Fibroblast of the conjunctiva (primary cell): ENCODE results near the gene PCP2.

Experiments used
- DNase-seq: peaks from one replicate; pipeline ENCODE4 v3.0.0-alpha.2; 2010; ENCODE audit warnings: low read depth

The PCP2 gene

DNA sequence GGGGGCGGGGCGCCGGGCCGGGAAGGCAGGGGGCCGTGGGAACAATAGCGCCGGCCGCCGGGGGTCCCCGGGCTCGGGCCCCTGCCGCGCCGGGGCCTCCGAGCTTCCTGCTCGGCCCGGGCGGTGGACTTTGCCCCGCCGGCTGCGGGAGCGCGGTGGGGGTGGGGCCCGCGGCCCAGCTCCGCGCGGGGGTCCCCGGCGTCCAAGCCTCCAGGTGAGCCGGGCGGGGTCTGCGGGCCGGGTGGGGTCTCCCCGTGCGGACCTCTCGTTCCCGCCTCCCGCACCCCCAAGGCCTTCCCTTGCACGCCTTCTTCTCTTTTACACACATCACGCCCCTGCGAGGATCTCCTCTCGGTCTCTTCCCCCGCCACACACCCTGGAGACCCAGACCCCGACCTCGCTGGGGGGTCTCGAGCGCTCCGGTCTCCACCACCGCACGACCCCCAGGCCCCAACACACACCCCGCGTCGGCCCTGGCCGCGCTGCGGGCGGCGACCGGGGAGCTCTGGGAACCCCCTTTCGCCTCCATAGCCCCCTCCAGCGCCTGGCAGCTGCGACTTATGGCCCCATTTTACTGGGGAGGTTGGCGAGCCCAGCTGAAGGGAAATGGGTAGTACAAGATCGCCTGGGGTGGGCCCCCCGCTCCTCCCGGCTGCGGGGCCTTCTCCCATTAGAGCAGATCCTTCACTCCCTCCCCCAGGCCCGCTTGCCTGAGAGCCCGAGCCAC is 37.1 kb downstream of the PCP2 start:
- DNase-seq, result no peak

GRCh38 chr19:7595466-7596133 is 37.9 kb downstream of the PCP2 start, which contains the start of gene CAMSAP3:
CAMSAP3 (plus strand) TSS chr19:7595863; CDS start chr19:7596003, 140 bp downstream.
- DNase-seq, result peak; percentile 26

DNA sequence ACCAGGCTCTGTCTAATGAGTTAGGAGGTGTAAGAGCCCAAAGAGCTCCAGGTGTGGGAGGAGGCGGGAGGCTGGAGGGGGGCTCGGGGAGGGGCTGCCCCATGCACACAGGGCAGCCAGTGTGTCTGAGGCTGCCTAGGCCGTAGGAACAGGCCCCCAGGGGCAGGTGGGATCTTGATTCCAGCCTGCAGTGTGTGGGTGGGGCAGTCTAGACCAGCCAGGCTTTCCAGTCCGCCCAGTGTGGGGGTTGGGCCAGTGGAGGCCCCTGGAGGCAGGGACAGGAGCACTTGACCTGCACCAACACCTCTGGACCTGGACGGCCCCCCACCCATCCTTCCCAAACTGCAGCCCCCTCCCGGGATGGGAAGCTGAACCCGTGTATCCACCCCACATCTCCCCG is 43.3 kb downstream of the PCP2 start:
- DNase-seq, result no peak

- no peak for DNase-seq
Measured at GRCh38 chr19:7589822-7590221, 43.7 kb downstream of the PCP2 start.

- DNase-seq, result no peak
Measured at GRCh38 chr19:7582446-7582845, 51.1 kb downstream of the PCP2 start.
